K562 (cell line): ENCODE measurements around the gene DELE1. TPM values are rescaled to one million over a fixed set of nuclear protein-coding genes. Genes with fewer than 3 reads are reported as not detected.

Experiments used
- FOXJ3 ChIP-seq: sonication (generic); formaldehyde crosslinking; IDR thresholded peaks from 2 replicates; pipeline ENCODE4 v1.4.0; 2020; ENCODE audit warnings: mild to moderate bottlenecking, missing genetic modification reagents
- HNRNPK ChIP-seq: fragments of 200-400 bp; formaldehyde crosslinking; IDR thresholded peaks from one replicate; pipeline ENCODE4 v1.6.1; 2018; ENCODE audit warnings: mild to moderate bottlenecking, low read depth, low read length; ENCODE audit not compliant: poor library complexity, severe bottlenecking
- HNRNPLL ChIP-seq: fragments of 200-400 bp; formaldehyde crosslinking; IDR thresholded peaks from 2 replicates; pipeline ENCODE4 v1.6.1; 2017; ENCODE audit warnings: low read length, low read depth, mild to moderate bottlenecking; ENCODE audit not compliant: poor library complexity, severe bottlenecking
- MCM2 ChIP-seq: fragments of 450-650 bp; IDR thresholded peaks from 2 replicates; pipeline ENCODE4 v1.6.1; 2017; ENCODE audit warnings: low read depth, mild to moderate bottlenecking
- MLLT1 ChIP-seq, 2 experiments: fragments of 450-650 bp; IDR thresholded peaks; 2 replicates each; pipeline ENCODE4 v1.6.1; 2016
- NR2C2 ChIP-seq, 2 experiments: fragments of 200-800 bp in 1 of 2; sonication (Bioruptor generic) in 1 of 2; sonication (generic) in 1 of 2; formaldehyde crosslinking in 1 of 2; IDR thresholded peaks; 2 replicates each; pipeline versions ENCODE4 v1.6.1 to v1.8.0; 2016 to 2022; ENCODE audit warnings: mild to moderate bottlenecking in 1 of 2, missing compliant biosample characterization in 1 of 2, missing genetic modification characterization in 1 of 2, missing genetic modification reagents in 1 of 2
- POLR3A ChIP-seq: IDR thresholded peaks from 2 replicates; pipeline ENCODE4 v1.6.1; 2011; ENCODE audit warnings: borderline replicate concordance, mild to moderate bottlenecking, moderate library complexity; ENCODE audit not compliant: insufficient read length, insufficient read depth; ENCODE audit errors: extremely low read depth
- RNF2 ChIP-seq: sonication (generic); IDR thresholded peaks from 2 replicates; pipeline ENCODE4 v1.6.1; 2016
- TRIM25 ChIP-seq: fragments of 450-650 bp; IDR thresholded peaks from 2 replicates; pipeline ENCODE4 v1.7.0; 2016; ENCODE audit warnings: borderline replicate concordance
- ZNF217 ChIP-seq: sonication (generic); formaldehyde crosslinking; IDR thresholded peaks from 2 replicates; pipeline ENCODE4 v1.8.0; 2022; ENCODE audit warnings: mild to moderate bottlenecking, missing genetic modification reagents
- ZNF644 ChIP-seq: fragments of 200-800 bp; sonication (Bioruptor generic); IDR thresholded peaks from 2 replicates; pipeline ENCODE4 v1.6.1; 2016; ENCODE audit warnings: low read depth, missing genetic modification characterization, missing compliant biosample characterization
- polyA plus RNA-seq, 8 experiments: library from polyadenylated mRNA; depleted of rRNA in 4 of 8; stranded (reverse) in 5 of 8; unstranded in 3 of 8; fragments of >200 nt; fragmentation: Nextera tagmentation in 2 of 8; fragmentation: Illumina TruSeq in 1 of 8; extraction: Ambion mirVana in 2 of 8; extraction: Trizol in 1 of 8; gene quantifications; 2 replicates each; pipeline versions ENCODE4 v1.2.1 to v1.2.3, GENCODE V29; 2011 to 2014; ENCODE audit warnings: inconsistent platforms in 1 of 8, missing spikeins in 1 of 8
- total RNA-seq, 7 experiments: library from RNA; depleted of rRNA in 6 of 7; stranded (reverse); fragments of >200 nt in 6 of 7; fragmentation: Illumina TruSeq in 2 of 7; extraction: Trizol in 2 of 7; gene quantifications; 2 replicates each; pipeline versions ENCODE4 v1.2.1 to v1.2.3, GENCODE V29; 2011 to 2021; ENCODE audit warnings: low replicate concordance in 1 of 7
- TF ChIP-seq, protein P1 (sequence below), 2 experiments: IDR thresholded peaks in 1 of 2; conservative IDR thresholded peaks in 1 of 2; 2 replicates each; pipeline ENCODE4 v1.6.1; 2016; ENCODE audit warnings: low read depth in 2 of 2, mild to moderate bottlenecking in 1 of 2, missing compliant biosample characterization in 1 of 2, missing genetic modification characterization in 1 of 2, moderate library complexity in 1 of 2
- TF ChIP-seq, protein P2 (sequence below): sonication (generic); formaldehyde crosslinking; IDR thresholded peaks from 2 replicates; pipeline ENCODE4 v1.8.0; 2023; ENCODE audit warnings: missing genetic modification reagents, mild to moderate bottlenecking, borderline replicate concordance

DELE1 gene
- total and polyA plus RNA-seq, 9 of the 15 experiments (the other 6 are each of a cell fraction or from before 2014, with no cell fraction given), result 16.6 to 74.4 (median 49.8) TPM

- TF ChIP-seq, protein P1, sequence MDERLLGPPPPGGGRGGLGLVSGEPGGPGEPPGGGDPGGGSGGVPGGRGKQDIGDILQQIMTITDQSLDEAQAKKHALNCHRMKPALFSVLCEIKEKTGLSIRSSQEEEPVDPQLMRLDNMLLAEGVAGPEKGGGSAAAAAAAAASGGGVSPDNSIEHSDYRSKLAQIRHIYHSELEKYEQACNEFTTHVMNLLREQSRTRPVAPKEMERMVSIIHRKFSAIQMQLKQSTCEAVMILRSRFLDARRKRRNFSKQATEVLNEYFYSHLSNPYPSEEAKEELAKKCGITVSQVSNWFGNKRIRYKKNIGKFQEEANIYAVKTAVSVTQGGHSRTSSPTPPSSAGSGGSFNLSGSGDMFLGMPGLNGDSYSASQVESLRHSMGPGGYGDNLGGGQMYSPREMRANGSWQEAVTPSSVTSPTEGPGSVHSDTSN (CRISPR knock-in tag; IDR thresholded peaks at IDR 0.05; ENCODE audit: low read depth), result no peak
- TF ChIP-seq, protein P1 (tag; conservative IDR thresholded peaks at IDR 0.05; ENCODE audit: low read depth), result no peak
- TF ChIP-seq NR2C2 (CRISPR knock-in tag; IDR thresholded peaks at IDR 0.05), result 0 out of 2 replicates have a peak, but pooled peaks have one; percentile 45
- peak; percentile 61; the same call in 1 of the 2 replicates for TF ChIP-seq NR2C2 (tag; IDR thresholded peaks at IDR 0.05)
- TF ChIP-seq MLLT1 (IDR thresholded peaks at IDR 0.05), result no peak
- TF ChIP-seq POLR3A, result no peak
- no peak for TF ChIP-seq HNRNPK
- TF ChIP-seq, protein P2, sequence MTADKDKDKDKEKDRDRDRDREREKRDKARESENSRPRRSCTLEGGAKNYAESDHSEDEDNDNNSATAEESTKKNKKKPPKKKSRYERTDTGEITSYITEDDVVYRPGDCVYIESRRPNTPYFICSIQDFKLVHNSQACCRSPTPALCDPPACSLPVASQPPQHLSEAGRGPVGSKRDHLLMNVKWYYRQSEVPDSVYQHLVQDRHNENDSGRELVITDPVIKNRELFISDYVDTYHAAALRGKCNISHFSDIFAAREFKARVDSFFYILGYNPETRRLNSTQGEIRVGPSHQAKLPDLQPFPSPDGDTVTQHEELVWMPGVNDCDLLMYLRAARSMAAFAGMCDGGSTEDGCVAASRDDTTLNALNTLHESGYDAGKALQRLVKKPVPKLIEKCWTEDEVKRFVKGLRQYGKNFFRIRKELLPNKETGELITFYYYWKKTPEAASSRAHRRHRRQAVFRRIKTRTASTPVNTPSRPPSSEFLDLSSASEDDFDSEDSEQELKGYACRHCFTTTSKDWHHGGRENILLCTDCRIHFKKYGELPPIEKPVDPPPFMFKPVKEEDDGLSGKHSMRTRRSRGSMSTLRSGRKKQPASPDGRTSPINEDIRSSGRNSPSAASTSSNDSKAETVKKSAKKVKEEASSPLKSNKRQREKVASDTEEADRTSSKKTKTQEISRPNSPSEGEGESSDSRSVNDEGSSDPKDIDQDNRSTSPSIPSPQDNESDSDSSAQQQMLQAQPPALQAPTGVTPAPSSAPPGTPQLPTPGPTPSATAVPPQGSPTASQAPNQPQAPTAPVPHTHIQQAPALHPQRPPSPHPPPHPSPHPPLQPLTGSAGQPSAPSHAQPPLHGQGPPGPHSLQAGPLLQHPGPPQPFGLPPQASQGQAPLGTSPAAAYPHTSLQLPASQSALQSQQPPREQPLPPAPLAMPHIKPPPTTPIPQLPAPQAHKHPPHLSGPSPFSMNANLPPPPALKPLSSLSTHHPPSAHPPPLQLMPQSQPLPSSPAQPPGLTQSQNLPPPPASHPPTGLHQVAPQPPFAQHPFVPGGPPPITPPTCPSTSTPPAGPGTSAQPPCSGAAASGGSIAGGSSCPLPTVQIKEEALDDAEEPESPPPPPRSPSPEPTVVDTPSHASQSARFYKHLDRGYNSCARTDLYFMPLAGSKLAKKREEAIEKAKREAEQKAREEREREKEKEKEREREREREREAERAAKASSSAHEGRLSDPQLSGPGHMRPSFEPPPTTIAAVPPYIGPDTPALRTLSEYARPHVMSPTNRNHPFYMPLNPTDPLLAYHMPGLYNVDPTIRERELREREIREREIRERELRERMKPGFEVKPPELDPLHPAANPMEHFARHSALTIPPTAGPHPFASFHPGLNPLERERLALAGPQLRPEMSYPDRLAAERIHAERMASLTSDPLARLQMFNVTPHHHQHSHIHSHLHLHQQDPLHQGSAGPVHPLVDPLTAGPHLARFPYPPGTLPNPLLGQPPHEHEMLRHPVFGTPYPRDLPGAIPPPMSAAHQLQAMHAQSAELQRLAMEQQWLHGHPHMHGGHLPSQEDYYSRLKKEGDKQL (CRISPR knock-in tag), result no peak
- TF ChIP-seq TRIM25, result no peak
- TF ChIP-seq MCM2, result no peak
- TF ChIP-seq RNF2, result peak; percentile 62; the same call in 1 of the 2 replicates
- TF ChIP-seq HNRNPLL, result peak; percentile 19
- TF ChIP-seq ZNF217 (CRISPR knock-in tag), result no peak
- TF ChIP-seq FOXJ3 (CRISPR knock-in tag), result no peak
- TF ChIP-seq ZNF644 (tag), result no peak
These were observed 9.4 kb upstream of the DELE1 start (continued) for GRCh38 chr5:141914199-141914743.
